Keratinocyte (primary cell): Measurements from ENCODE around the gene DSE. TPM values are rescaled to one million over a fixed set of nuclear protein-coding genes. Genes with fewer than 3 reads are reported as not detected.
A peak's percentile ranks its signal among the peaks of the same experiment; 100 is the strongest.
"Not testable (repeated sequence)": the region's sequence is repeated elsewhere in the genome, so short reads cannot be mapped to it uniquely, and the experiment has no call there.

Experiments used
- DNase-seq: peaks from one replicate; pipeline ENCODE4 v3.0.0-alpha.2; 2011; ENCODE audit warnings: low read depth, missing footprints, low spot score
- FAIRE-seq: peaks from 2 replicates; lab custom pipeline; 2011; peaks lifted over from hg19 to GRCh38; lab: Jason Lieb, UNC
- H2AFZ ChIP-seq: 2 replicates; pipeline ENCODE4 v1.6.0; 2012; ENCODE audit warnings: low read length, control low read depth, inconsistent platforms; ENCODE audit not compliant: control insufficient read depth
- H3K27ac ChIP-seq: 2 replicates; pipeline ENCODE4 v1.5.1; 2011; ENCODE audit warnings: low read length; ENCODE audit not compliant: control insufficient read depth, insufficient read depth
- H3K27me3 ChIP-seq: 3 replicates; pipeline ENCODE4 v1.6.0; 2011; ENCODE audit warnings: low read length; ENCODE audit not compliant: control insufficient read depth, insufficient read depth; ENCODE audit errors: extremely low read depth
- H3K36me3 ChIP-seq, 2 experiments: 2 replicates in 1 of 2; 3 replicates in 1 of 2; pipeline ENCODE4 v1.5.1; 2011; ENCODE audit warnings: low read length in 2 of 2, mild to moderate bottlenecking in 1 of 2; ENCODE audit not compliant: control insufficient read depth in 2 of 2, insufficient read depth in 2 of 2; ENCODE audit errors: extremely low read depth in 1 of 2
- H3K4me1 ChIP-seq: 3 replicates; pipeline ENCODE4 v1.5.1; 2011; ENCODE audit warnings: low read length; ENCODE audit not compliant: control insufficient read depth, insufficient read depth; ENCODE audit errors: extremely low read depth
- H3K4me2 ChIP-seq: 3 replicates; pipeline ENCODE4 v1.6.0; 2011; ENCODE audit warnings: low read depth, low read length; ENCODE audit not compliant: control insufficient read depth, insufficient read depth; ENCODE audit errors: extremely low read depth
- H3K4me3 ChIP-seq, 3 experiments: fragments of 200-600 bp in 1 of 3; sonication (generic) in 1 of 3; 2 replicates in 2 of 3; 3 replicates in 1 of 3; pipeline ENCODE4 v1.5.1; 2011 to 2016; ENCODE audit warnings: low read length in 3 of 3, mild to moderate bottlenecking in 3 of 3, control low read depth in 2 of 3, inconsistent platforms in 1 of 3, low read depth in 1 of 3, mixed read lengths in 1 of 3, mixed run types in 1 of 3, moderate library complexity in 1 of 3; ENCODE audit not compliant: control insufficient read depth in 2 of 3, insufficient read depth in 2 of 3; ENCODE audit errors: extremely low read depth in 1 of 3
- H3K79me2 ChIP-seq: 2 replicates; pipeline ENCODE4 v1.6.0; 2012; ENCODE audit warnings: low read length; ENCODE audit not compliant: control insufficient read depth, insufficient read depth
- H3K9ac ChIP-seq: 3 replicates; pipeline ENCODE4 v1.6.0; 2011; ENCODE audit warnings: low read length; ENCODE audit not compliant: control insufficient read depth, insufficient read depth; ENCODE audit errors: extremely low read depth
- H3K9me1 ChIP-seq: 3 replicates; pipeline ENCODE4 v1.6.0; 2011; ENCODE audit warnings: low read length; ENCODE audit not compliant: control insufficient read depth, insufficient read depth; ENCODE audit errors: extremely low read depth
- H3K9me3 ChIP-seq: 2 replicates; pipeline ENCODE4 v1.5.1; 2012; ENCODE audit warnings: low read depth, low read length; ENCODE audit not compliant: control insufficient read depth
- H4K20me1 ChIP-seq: 3 replicates; pipeline ENCODE4 v1.6.0; 2011; ENCODE audit warnings: low read length; ENCODE audit not compliant: control insufficient read depth, insufficient read depth; ENCODE audit errors: extremely low read depth
- EZH2 ChIP-seq: IDR thresholded peaks from one replicate; pipeline ENCODE4 v1.6.1; 2012; ENCODE audit warnings: inconsistent platforms, mild to moderate bottlenecking, low read length, moderate library complexity
- dilution Hi-C: fragments of 300-500 bp; cut with MboI; formaldehyde crosslinking; loops from one replicate; pipeline ENCODE4 v1.7.0; 2020; ENCODE audit warnings: low sequenced_read_pairs; ENCODE audit not compliant: extremely low pct_ligation_motif_present
- polyA minus RNA-seq, 3 experiments: library from RNA; depleted of rRNA, polyadenylated mRNA; stranded (reverse); fragments of >200 nt; gene quantifications; 1 replicate in 1 of 3; 2 replicates in 1 of 3; 3 replicates in 1 of 3; pipeline ENCODE4 v1.2.3, GENCODE V29; 2011
- polyA plus RNA-seq, 5 experiments: library from polyadenylated mRNA; depleted of rRNA in 3 of 5; stranded (reverse) in 3 of 5; stranded (forward) in 1 of 5; unstranded in 1 of 5; fragments of >200 nt; gene quantifications; 1 replicate in 1 of 5; 2 replicates in 3 of 5; 3 replicates in 1 of 5; pipeline versions ENCODE4 v1.2.1 to v1.2.3, GENCODE V29; 2011 to 2012; ENCODE audit warnings: missing spikeins in 2 of 5, low read depth in 1 of 5, low replicate concordance in 1 of 5
- TF ChIP-seq, protein P1 (sequence below), 3 experiments: IDR thresholded peaks in 1 of 3; conservative IDR thresholded peaks in 1 of 3; optimal IDR thresholded peaks in 1 of 3; 2 replicates in 2 of 3; 3 replicates in 1 of 3; pipeline versions ENCODE3 to v1.5.1; 2011; ENCODE audit warnings: low read length in 3 of 3, mild to moderate bottlenecking in 3 of 3, moderate library complexity in 2 of 3, control low read depth in 1 of 3, inconsistent platforms in 1 of 3; ENCODE audit not compliant: insufficient read depth in 2 of 3; ENCODE audit errors: extremely low read depth in 1 of 3

The DSE gene
- polyA plus RNA-seq = 87.6 to 144 TPM (median 99.7 TPM) in 3 replicates
- polyA plus RNA-seq (2011; ENCODE audit: low read depth) = 39.1 TPM
- polyA plus RNA-seq (2011; cell fraction: cytosol; rRNA removed) = 37.0 and 60.3 TPM in 2 replicates
- polyA plus RNA-seq (2011; cell fraction: nucleus; rRNA removed) = 124 and 141 TPM in 2 replicates
- polyA plus RNA-seq (2012; ENCODE audit: low replicate concordance) = 54.9 and 70.3 TPM in 2 replicates
- 179 to 186 TPM (median 184 TPM) in 3 replicates for polyA minus RNA-seq
- polyA minus RNA-seq (2011; cell fraction: cytosol; rRNA and poly(A)+ RNA removed) = 57.2 TPM
- 150 and 256 TPM in 2 replicates for polyA minus RNA-seq (2011; cell fraction: nucleus; rRNA and poly(A)+ RNA removed)

DNA sequence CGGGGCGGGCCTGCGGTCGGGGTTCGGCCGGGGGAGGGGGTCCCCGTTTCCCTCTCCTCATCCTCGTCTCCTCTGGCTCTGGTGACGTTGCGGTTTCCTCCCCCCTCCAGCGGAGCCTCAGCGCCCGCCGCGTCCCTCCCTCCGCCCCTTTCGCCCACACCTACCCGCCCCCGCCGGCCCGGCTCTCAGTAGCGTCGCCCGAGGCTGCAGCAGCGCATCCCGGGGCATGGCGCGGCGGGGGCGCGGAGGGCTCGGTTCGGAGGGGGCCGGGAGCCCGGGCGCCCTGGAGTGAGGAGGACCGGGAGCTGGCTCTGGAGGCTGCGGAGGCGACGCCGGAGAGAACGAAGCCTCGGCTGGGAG is at the start of gene DSE:
TSS of gene DSE (plus strand) at position 188 of the 360 bp plus-strand sequence. CDS start 28,304 bp downstream, outside the sequence.
- FAIRE-seq (no peak), DNase-seq (no peak)
- dilution Hi-C loops = no loop called here
- Histone ChIP-seq H3K9me1 (no peaks in the 10 kb centered on the region), H3K27ac (peak within 1 kb of the TSS; percentile 98), H3K4me3 (peak within 1 kb of the TSS; percentile 87 to 94 (median 90)), H2AFZ (peak within 1 kb of the TSS; percentile 65), H4K20me1 (no peaks in the 10 kb centered on the region), H3K79me2 (peaks cover 50% of the 10 kb centered on the region), H3K9me3 (no peaks in the 10 kb centered on the region), H3K9ac (peak within 1 kb of the TSS; percentile 96), H3K27me3 (no peaks in the 10 kb centered on the region), H3K4me2 (peak within 1 kb of the TSS; percentile 99), H3K36me3 (peaks cover 0 to 6% of the 10 kb centered on the region in 2 experiments), H3K4me1 (peaks cover 68% of the 10 kb centered on the region)
- TF ChIP-seq, protein P1, sequence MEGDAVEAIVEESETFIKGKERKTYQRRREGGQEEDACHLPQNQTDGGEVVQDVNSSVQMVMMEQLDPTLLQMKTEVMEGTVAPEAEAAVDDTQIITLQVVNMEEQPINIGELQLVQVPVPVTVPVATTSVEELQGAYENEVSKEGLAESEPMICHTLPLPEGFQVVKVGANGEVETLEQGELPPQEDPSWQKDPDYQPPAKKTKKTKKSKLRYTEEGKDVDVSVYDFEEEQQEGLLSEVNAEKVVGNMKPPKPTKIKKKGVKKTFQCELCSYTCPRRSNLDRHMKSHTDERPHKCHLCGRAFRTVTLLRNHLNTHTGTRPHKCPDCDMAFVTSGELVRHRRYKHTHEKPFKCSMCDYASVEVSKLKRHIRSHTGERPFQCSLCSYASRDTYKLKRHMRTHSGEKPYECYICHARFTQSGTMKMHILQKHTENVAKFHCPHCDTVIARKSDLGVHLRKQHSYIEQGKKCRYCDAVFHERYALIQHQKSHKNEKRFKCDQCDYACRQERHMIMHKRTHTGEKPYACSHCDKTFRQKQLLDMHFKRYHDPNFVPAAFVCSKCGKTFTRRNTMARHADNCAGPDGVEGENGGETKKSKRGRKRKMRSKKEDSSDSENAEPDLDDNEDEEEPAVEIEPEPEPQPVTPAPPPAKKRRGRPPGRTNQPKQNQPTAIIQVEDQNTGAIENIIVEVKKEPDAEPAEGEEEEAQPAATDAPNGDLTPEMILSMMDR (optimal IDR thresholded peaks at IDR 0.05 in 1 of 3, IDR thresholded peaks at IDR 0.05 in 1 of 3, conservative IDR thresholded peaks at IDR 0.05 in 1 of 3; ENCODE audit: extremely low read depth in 1 of 3, insufficient read depth in 2 of 3, low read length in 3 of 3) = no peak
- no peak for TF ChIP-seq EZH2

DNA sequence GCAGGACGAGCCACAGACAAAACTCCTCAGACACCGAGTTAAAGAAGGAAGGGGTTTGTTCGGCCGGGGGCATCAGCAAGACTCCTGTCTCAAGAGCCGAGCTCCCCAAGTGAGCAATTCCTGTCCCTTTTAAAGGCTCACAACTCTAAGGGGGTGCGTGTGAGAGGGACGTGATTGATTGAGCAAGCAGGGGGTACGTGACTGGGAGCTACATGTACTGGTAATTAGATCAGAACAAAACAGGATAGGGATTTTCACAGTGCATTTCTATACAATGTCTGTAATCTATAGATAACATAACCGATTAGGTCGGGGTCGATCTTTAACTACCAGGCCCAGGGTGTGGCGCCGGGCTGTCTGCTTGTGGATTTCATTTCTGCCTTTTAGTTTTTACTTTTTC is 48.8 kb upstream of the DSE start:
- H3K27me3 ChIP-seq, H2AFZ ChIP-seq, H3K4me2 ChIP-seq, H3K9ac ChIP-seq, H3K27ac ChIP-seq, FAIRE-seq, H3K9me1 ChIP-seq, H3K36me3 ChIP-seq, H3K79me2 ChIP-seq, H3K4me3 ChIP-seq, dilution Hi-C loops, H4K20me1 ChIP-seq, H3K4me1 ChIP-seq, DNase-seq, H3K9me3 ChIP-seq: not testable (repeated sequence)
